ENCODE data around the gene MPPED1.

MPPED1 gene

DNA sequence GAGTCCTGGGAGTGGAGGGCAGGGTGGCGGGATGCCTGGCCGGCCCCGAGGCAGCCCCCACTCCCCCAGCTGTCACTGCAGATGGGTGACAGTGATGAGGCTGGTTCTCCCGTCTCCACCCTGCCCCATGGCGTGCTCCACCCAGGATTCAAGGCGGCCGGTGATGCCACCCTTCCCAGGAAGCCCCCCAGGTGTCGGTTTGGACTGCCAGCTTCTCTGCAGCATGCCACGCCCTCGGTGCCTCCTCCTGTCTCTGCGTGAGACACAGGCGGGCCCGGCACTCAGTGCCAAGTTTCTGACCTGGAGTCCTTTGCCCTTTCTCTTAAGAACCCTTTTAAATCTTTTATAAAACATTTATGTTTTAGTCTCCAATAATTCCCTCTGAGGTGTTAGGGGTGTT, 71.5 kb downstream of the MPPED1 start:
- TF ChIP-seq, protein P1, sequence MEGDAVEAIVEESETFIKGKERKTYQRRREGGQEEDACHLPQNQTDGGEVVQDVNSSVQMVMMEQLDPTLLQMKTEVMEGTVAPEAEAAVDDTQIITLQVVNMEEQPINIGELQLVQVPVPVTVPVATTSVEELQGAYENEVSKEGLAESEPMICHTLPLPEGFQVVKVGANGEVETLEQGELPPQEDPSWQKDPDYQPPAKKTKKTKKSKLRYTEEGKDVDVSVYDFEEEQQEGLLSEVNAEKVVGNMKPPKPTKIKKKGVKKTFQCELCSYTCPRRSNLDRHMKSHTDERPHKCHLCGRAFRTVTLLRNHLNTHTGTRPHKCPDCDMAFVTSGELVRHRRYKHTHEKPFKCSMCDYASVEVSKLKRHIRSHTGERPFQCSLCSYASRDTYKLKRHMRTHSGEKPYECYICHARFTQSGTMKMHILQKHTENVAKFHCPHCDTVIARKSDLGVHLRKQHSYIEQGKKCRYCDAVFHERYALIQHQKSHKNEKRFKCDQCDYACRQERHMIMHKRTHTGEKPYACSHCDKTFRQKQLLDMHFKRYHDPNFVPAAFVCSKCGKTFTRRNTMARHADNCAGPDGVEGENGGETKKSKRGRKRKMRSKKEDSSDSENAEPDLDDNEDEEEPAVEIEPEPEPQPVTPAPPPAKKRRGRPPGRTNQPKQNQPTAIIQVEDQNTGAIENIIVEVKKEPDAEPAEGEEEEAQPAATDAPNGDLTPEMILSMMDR (conservative IDR thresholded peaks at IDR 0.05; ENCODE audit: low read length): no peak
- TF ChIP-seq EZH2phosphoT487 (IDR thresholded peaks at IDR 0.05; ENCODE audit: borderline replicate concordance): no peak
- H3K4me3 ChIP-seq (ENCODE audit: low read length, poor library complexity, severe bottlenecking): no peak overlapping the region
- H3K27me3 ChIP-seq (ENCODE audit: insufficient read depth, low read length, poor library complexity, severe bottlenecking): no peaks in the 10 kb centered on the region
- no peaks in the 10 kb centered on the region for H4K20me1 ChIP-seq (ENCODE audit: insufficient read depth, low read length, poor library complexity, severe bottlenecking)
- H3K4me1 ChIP-seq (ENCODE audit: insufficient read depth, low read length, poor library complexity, severe bottlenecking): no peaks in the 10 kb centered on the region
- no peaks in the 10 kb centered on the region for H3K9me2 ChIP-seq (replicated peaks; ENCODE audit: low read depth, low read length)
- H3F3A ChIP-seq (ENCODE audit: low read depth): no peaks in the 10 kb centered on the region
- no peaks in the 10 kb centered on the region for H3K9me3 ChIP-seq (ENCODE audit: insufficient read depth, low read depth, low read length)
- H3K79me2 ChIP-seq (ENCODE audit: insufficient read depth, low read length): no peaks in the 10 kb centered on the region
- H3K4me2 ChIP-seq (ENCODE audit: low read depth, low read length, poor library complexity, severe bottlenecking): no peak overlapping the region
- no peaks in the 10 kb centered on the region for H3K36me3 ChIP-seq (ENCODE audit: insufficient read depth, low read length)
- no peak overlapping the region for H2AFZ ChIP-seq (ENCODE audit: low read length)
- no peak overlapping the region for H3K9ac ChIP-seq (ENCODE audit: low read depth, low read length, poor library complexity, severe bottlenecking)

DNA sequence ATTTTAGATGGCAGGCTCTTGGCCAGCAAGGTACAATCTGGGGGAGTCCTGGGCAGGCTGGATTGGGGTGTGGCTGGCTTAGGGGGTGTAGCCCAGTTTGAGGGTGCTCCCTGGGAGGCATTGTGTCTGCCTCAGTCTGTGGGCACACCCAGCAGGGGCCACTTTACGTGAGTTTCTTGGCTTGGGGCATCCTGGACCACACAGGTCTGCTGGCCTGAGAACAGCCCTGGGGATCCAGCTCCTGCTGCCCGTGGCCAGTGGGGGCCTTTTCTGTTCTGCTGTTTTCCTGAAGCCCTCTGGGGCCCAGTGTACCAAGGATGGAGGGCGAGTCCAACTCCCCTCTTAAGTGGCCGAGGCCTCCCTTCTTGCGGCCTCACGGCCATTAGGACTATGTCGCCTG, 71.9 kb downstream of the MPPED1 start:
- Histone ChIP-seq H3K9me2 (replicated peaks; ENCODE audit: low read depth, low read length) (no peaks in the 10 kb centered on the region), H3K36me3 (ENCODE audit: insufficient read depth, low read length) (no peaks in the 10 kb centered on the region), H3K9ac (ENCODE audit: low read depth, low read length, poor library complexity, severe bottlenecking) (no peak overlapping the region), H3K9me3 (ENCODE audit: insufficient read depth, low read depth, low read length) (no peaks in the 10 kb centered on the region), H2AFZ (ENCODE audit: low read length) (no peak overlapping the region), H3K79me2 (ENCODE audit: insufficient read depth, low read length) (no peaks in the 10 kb centered on the region), H3K4me3 (ENCODE audit: low read length, poor library complexity, severe bottlenecking) (no peak overlapping the region), H3F3A (ENCODE audit: low read depth) (no peaks in the 10 kb centered on the region), H3K27me3 (ENCODE audit: insufficient read depth, low read length, poor library complexity, severe bottlenecking) (no peaks in the 10 kb centered on the region), H3K4me1 (ENCODE audit: insufficient read depth, low read length, poor library complexity, severe bottlenecking) (no peaks in the 10 kb centered on the region), H4K20me1 (ENCODE audit: insufficient read depth, low read length, poor library complexity, severe bottlenecking) (no peaks in the 10 kb centered on the region), H3K4me2 (ENCODE audit: low read depth, low read length, poor library complexity, severe bottlenecking) (no peak overlapping the region)
- TF ChIP-seq, protein P1 (conservative IDR thresholded peaks at IDR 0.05; ENCODE audit: low read length): no peak
- no peak for TF ChIP-seq EZH2phosphoT487 (IDR thresholded peaks at IDR 0.05; ENCODE audit: borderline replicate concordance)

DNA sequence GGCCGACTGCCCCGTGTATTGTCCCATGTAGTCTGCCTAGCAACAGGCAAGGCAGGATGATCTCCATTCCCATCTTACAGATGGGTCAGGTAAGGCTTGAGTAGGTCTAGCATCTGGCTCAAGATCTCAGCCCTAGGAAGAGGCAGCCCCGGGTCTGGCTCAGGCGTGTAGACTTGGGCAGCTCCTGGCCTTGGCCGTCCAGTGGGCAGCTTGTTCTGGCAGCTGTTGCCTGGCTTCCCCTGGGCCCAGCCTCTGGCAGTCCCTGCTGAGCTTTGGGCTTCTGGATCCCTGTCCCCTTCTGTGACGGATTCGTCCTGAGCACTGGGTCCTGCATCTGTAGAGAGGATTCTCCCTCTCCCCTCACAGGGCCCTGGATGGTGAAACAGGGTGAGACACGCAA, 72.4 kb downstream of the MPPED1 start:
- Histone ChIP-seq H3K79me2 (ENCODE audit: insufficient read depth, low read length) (no peaks in the 10 kb centered on the region), H3K4me2 (ENCODE audit: low read depth, low read length, poor library complexity, severe bottlenecking) (no peak overlapping the region), H3K9ac (ENCODE audit: low read depth, low read length, poor library complexity, severe bottlenecking) (no peak overlapping the region), H3K4me1 (ENCODE audit: insufficient read depth, low read length, poor library complexity, severe bottlenecking) (no peaks in the 10 kb centered on the region), H3F3A (ENCODE audit: low read depth) (no peaks in the 10 kb centered on the region), H3K9me3 (ENCODE audit: insufficient read depth, low read depth, low read length) (no peaks in the 10 kb centered on the region), H3K9me2 (replicated peaks; ENCODE audit: low read depth, low read length) (no peaks in the 10 kb centered on the region), H2AFZ (ENCODE audit: low read length) (no peak overlapping the region), H3K4me3 (ENCODE audit: low read length, poor library complexity, severe bottlenecking) (no peak overlapping the region), H3K36me3 (ENCODE audit: insufficient read depth, low read length) (no peaks in the 10 kb centered on the region), H3K27me3 (ENCODE audit: insufficient read depth, low read length, poor library complexity, severe bottlenecking) (no peaks in the 10 kb centered on the region), H4K20me1 (ENCODE audit: insufficient read depth, low read length, poor library complexity, severe bottlenecking) (no peaks in the 10 kb centered on the region)
- no peak for TF ChIP-seq EZH2phosphoT487 (IDR thresholded peaks at IDR 0.05; ENCODE audit: borderline replicate concordance)
- TF ChIP-seq, protein P1 (conservative IDR thresholded peaks at IDR 0.05; ENCODE audit: low read length): no peak

Data from Loucy (cell line).